ENCODE results near the gene COA4. TPM values are rescaled to one million over a fixed set of nuclear protein-coding genes. Genes with fewer than 3 reads are reported as not detected.

The COA4 gene
- total RNA-seq, 2 experiments from 2014 or later = 63.9 to 81.9 TPM

GRCh38 chr11:73852049-73852448 lies 24.6 kb downstream of the COA4 start:
- Mint-ChIP-seq H3K4me3 (no peak overlapping the region), H3K36me3 (peaks cover 6% of the 10 kb centered on the region), H3K4me1 (peaks cover 3% of the 10 kb centered on the region), H3K27ac (no peak overlapping the region), H3K27me3 (no peaks in the 10 kb centered on the region), H3K9me3 (ENCODE audit: low read depth) (no peaks in the 10 kb centered on the region)
- CTCF ChIA-PET = interaction anchor here (0.6 to 1.3 kb wide), 2 partner anchors 20 to 1761 kb away, joined by 3 read pairs; no protein-coding TSS in a partner anchor
- ATAC-seq (no peak), DNase-seq (no peak)

- Mint-ChIP-seq H3K9me3 (ENCODE audit: low read depth) (no peaks in the 10 kb centered on the region), H3K36me3 (peaks cover 7% of the 10 kb centered on the region), H3K4me1 (peaks cover 3% of the 10 kb centered on the region), H3K27me3 (no peaks in the 10 kb centered on the region), H3K27ac (no peak overlapping the region), H3K4me3 (no peak overlapping the region)
- no peak for DNase-seq
- CTCF ChIA-PET = no interaction called here
- ATAC-seq = no peak
These were observed 25.4 kb downstream of the COA4 start for GRCh38 chr11:73851046-73851764.

- Mint-ChIP-seq H3K36me3 (peaks cover 5% of the 10 kb centered on the region), H3K4me3 (no peak overlapping the region), H3K27me3 (no peaks in the 10 kb centered on the region), H3K4me1 (no peaks in the 10 kb centered on the region), H3K27ac (no peak overlapping the region), H3K9me3 (ENCODE audit: low read depth) (no peaks in the 10 kb centered on the region)
- CTCF ChIA-PET = no interaction called here
- no peak for DNase-seq
- ATAC-seq = no peak
These were observed 37.6 kb downstream of the COA4 start for GRCh38 chr11:73839123-73839457.

- peaks cover 5% of the 10 kb centered on the region for H3K36me3 Mint-ChIP-seq
These were observed 38.1 kb downstream of the COA4 start for GRCh38 chr11:73838443-73839122.

GRCh38 chr11:73833067-73833466 lies 43.6 kb downstream of the COA4 start:
- ATAC-seq (no peak), DNase-seq (no peak)
- Mint-ChIP-seq H3K36me3 (peaks cover 4% of the 10 kb centered on the region), H3K4me3 (no peak overlapping the region), H3K9me3 (ENCODE audit: low read depth) (no peaks in the 10 kb centered on the region), H3K27me3 (no peaks in the 10 kb centered on the region), H3K27ac (no peak overlapping the region), H3K4me1 (no peaks in the 10 kb centered on the region)
- CTCF ChIA-PET = no interaction called here

More at GRCh38 chr11:73838443-73839122, 38.1 kb downstream of the COA4 start:
- no peaks in the 10 kb centered on the region for H3K4me1 Mint-ChIP-seq
- H3K9me3 Mint-ChIP-seq (ENCODE audit: low read depth) = no peaks in the 10 kb centered on the region
- DNase-seq (no peak), ATAC-seq (no peak)
- H3K27me3 Mint-ChIP-seq = no peaks in the 10 kb centered on the region
- CTCF ChIA-PET = interaction anchor here (1.8 kb wide), 1 partner anchor 17 kb away, joined by 4 read pairs; no protein-coding TSS in a partner anchor
- no peak overlapping the region for H3K27ac Mint-ChIP-seq
- H3K4me3 Mint-ChIP-seq = no peak overlapping the region

- DNase-seq (no peak), ATAC-seq (no peak)
- Mint-ChIP-seq H3K27me3 (no peaks in the 10 kb centered on the region), H3K9me3 (ENCODE audit: low read depth) (no peaks in the 10 kb centered on the region), H3K36me3 (peaks cover 10% of the 10 kb centered on the region), H3K4me1 (no peaks in the 10 kb centered on the region), H3K27ac (no peak overlapping the region), H3K4me3 (no peak overlapping the region)
- CTCF ChIA-PET = no interaction called here
These were observed 46.4 kb downstream of the COA4 start for GRCh38 chr11:73830261-73830660.

Other genes starting within 250 kb of the COA4 start
- 10 to 100 TPM in 1 of 2 experiments, 1 to 10 TPM in 1; 3.2 to 10.6 TPM for gene PLEKHB1, start 230.3 kb downstream of the COA4 start, total RNA-seq
- 10 to 100 TPM; 85.3 to 94.2 TPM for gene RAB6A, start 115.8 kb downstream of the COA4 start, total RNA-seq
- 10 to 100 TPM; 34.1 to 52.0 TPM for gene MRPL48, start 89.0 kb downstream of the COA4 start, total RNA-seq
- gene PAAF1, start 153 bp upstream of the COA4 start, total RNA-seq = 10 to 100 TPM; 21.0 to 25.5 TPM
- gene DNAJB13, start 74.2 kb upstream of the COA4 start, total RNA-seq = under 1 TPM; 0.26 to 0.29 TPM
- 100 to 1,000 TPM; 199 to 288 TPM for gene UCP2, start 106.0 kb upstream of the COA4 start, total RNA-seq
- gene UCP3, start 132.2 kb upstream of the COA4 start, total RNA-seq = 1 to 10 TPM; 3.3 to 5.2 TPM